ENCODE data around the gene ZEB2. TPM values are rescaled to one million over a fixed set of nuclear protein-coding genes. Genes with fewer than 3 reads are reported as not detected.

ZEB2 gene
- total and polyA plus RNA-seq, 2 of the 8 experiments (the other 6 are each of a cell fraction or from before 2014, with no cell fraction given): 0.38 TPM; not detected in 1

DNA sequence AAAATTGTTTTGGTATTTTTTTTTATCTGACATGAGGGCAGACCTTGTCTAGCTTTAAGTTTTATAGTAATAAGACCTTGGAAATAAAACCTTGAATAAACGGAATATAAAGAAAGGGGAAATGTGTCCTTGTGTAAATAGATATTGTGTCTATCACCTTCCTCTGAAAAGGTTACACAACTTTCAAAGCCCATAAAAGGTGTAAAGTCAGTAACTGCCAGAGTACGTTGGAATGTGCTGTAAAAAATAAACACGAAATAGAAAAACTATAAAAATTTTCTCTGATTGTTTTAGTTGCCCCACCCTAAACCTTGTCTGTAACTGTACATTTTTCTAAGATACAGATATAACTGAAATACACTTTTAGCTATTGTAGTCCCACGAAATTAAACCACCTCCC, 82.3 kb downstream of the ZEB2 start (continued):
- TF ChIP-seq EGR1 (IDR thresholded peaks at IDR 0.05; ENCODE audit: borderline replicate concordance, low read depth, low read length) (no peak), KDM1A (IDR thresholded peaks at IDR 0.05; ENCODE audit: borderline replicate concordance, low read length) (no peak), PHF8 (conservative IDR thresholded peaks at IDR 0.05; ENCODE audit: low read depth, low read length) (no peak), FOSL1 (IDR thresholded peaks at IDR 0.05; ENCODE audit: insufficient read depth, low read depth, low read length) (no peak), CHD1 (IDR thresholded peaks at IDR 0.05; ENCODE audit: low read depth, low read length) (no peak), POLR2A (IDR thresholded peaks at IDR 0.05; ENCODE audit: control extremely low read depth in 1 of 2, low read depth in 2 of 2, low read length in 2 of 2) (no peak), RBBP5 (IDR thresholded peaks at IDR 0.05; ENCODE audit: borderline replicate concordance, low read depth, low read length) (no peak)
- TF ChIP-seq, protein P1, sequence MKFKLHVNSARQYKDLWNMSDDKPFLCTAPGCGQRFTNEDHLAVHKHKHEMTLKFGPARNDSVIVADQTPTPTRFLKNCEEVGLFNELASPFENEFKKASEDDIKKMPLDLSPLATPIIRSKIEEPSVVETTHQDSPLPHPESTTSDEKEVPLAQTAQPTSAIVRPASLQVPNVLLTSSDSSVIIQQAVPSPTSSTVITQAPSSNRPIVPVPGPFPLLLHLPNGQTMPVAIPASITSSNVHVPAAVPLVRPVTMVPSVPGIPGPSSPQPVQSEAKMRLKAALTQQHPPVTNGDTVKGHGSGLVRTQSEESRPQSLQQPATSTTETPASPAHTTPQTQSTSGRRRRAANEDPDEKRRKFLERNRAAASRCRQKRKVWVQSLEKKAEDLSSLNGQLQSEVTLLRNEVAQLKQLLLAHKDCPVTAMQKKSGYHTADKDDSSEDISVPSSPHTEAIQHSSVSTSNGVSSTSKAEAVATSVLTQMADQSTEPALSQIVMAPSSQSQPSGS (IDR thresholded peaks at IDR 0.05; ENCODE audit: low read length): no peak
